Measurements from ENCODE around the gene BMP7.

GRCh38 chr20:57194154-57194553 is 72.3 kb downstream of the BMP7 start:
- no peak for TF ChIP-seq CTCF (conservative IDR thresholded peaks at IDR 0.05; ENCODE audit: low read length)
- no peak for TF ChIP-seq EZH2phosphoT487 (IDR thresholded peaks at IDR 0.05; ENCODE audit: borderline replicate concordance)
